Neutrophil (primary cell): ENCODE results near the gene CTSA.
"Not testable (repeated sequence)": the region's sequence is repeated elsewhere in the genome, so short reads cannot be mapped to it uniquely, and the experiment has no call there.

Source experiments
- H3K27ac ChIP-seq: fragments of 200-600 bp; sonication (generic); 2 replicates; pipeline ENCODE4 v1.5.1; 2016; ENCODE audit warnings: mild to moderate bottlenecking, moderate library complexity
- H3K27me3 ChIP-seq: fragments of 200-600 bp; sonication (generic); 2 replicates; pipeline ENCODE4 v1.6.0; 2016; ENCODE audit warnings: mild to moderate bottlenecking
- H3K36me3 ChIP-seq: fragments of 200-600 bp; sonication (generic); 2 replicates; pipeline ENCODE4 v1.5.1; 2017
- H3K4me1 ChIP-seq, 2 experiments: fragments of 200-600 bp in 1 of 2; sonication (generic) in 1 of 2; 1 replicate in 1 of 2; 2 replicates in 1 of 2; pipeline versions ENCODE4 v1.5.1 to v1.6.1; 2013 to 2016; ENCODE audit warnings: low read depth in 1 of 2, low read length in 1 of 2, mild to moderate bottlenecking in 1 of 2, moderate library complexity in 1 of 2; ENCODE audit not compliant: control insufficient read depth in 1 of 2, insufficient read depth in 1 of 2
- H3K4me3 ChIP-seq, 2 experiments: fragments of 200-600 bp in 1 of 2; sonication (generic) in 1 of 2; 1 replicate in 1 of 2; 2 replicates in 1 of 2; pipeline ENCODE4 v1.5.1; 2013 to 2016; ENCODE audit warnings: low read depth in 1 of 2, low read length in 1 of 2, mild to moderate bottlenecking in 1 of 2, moderate library complexity in 1 of 2
- H3K9me3 ChIP-seq: fragments of 200-600 bp; sonication (generic); 2 replicates; pipeline ENCODE4 v1.5.1; 2016
- TF ChIP-seq, protein P1 (sequence below): fragments of 200-600 bp; sonication (generic); IDR thresholded peaks from 2 replicates; pipeline ENCODE4 v1.5.1; 2016; ENCODE audit warnings: antibody characterized with exemption

The CTSA gene

GRCh38 chr20:45899046-45899835, 8.1 kb downstream of the CTSA start:
- Histone ChIP-seq H3K4me1 (peaks cover 4 to 6% of the 10 kb centered on the region in 2 experiments), H3K4me3 (no peak overlapping the region), H3K36me3 (peaks cover 56% of the 10 kb centered on the region), H3K27ac (no peak overlapping the region), H3K9me3 (no peaks in the 10 kb centered on the region), H3K27me3 (no peaks in the 10 kb centered on the region)
- TF ChIP-seq, protein P1, sequence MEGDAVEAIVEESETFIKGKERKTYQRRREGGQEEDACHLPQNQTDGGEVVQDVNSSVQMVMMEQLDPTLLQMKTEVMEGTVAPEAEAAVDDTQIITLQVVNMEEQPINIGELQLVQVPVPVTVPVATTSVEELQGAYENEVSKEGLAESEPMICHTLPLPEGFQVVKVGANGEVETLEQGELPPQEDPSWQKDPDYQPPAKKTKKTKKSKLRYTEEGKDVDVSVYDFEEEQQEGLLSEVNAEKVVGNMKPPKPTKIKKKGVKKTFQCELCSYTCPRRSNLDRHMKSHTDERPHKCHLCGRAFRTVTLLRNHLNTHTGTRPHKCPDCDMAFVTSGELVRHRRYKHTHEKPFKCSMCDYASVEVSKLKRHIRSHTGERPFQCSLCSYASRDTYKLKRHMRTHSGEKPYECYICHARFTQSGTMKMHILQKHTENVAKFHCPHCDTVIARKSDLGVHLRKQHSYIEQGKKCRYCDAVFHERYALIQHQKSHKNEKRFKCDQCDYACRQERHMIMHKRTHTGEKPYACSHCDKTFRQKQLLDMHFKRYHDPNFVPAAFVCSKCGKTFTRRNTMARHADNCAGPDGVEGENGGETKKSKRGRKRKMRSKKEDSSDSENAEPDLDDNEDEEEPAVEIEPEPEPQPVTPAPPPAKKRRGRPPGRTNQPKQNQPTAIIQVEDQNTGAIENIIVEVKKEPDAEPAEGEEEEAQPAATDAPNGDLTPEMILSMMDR = no peak

- H3K27ac ChIP-seq, H3K4me1 ChIP-seq, H3K27me3 ChIP-seq, H3K4me3 ChIP-seq, H3K9me3 ChIP-seq: not testable (repeated sequence)
- peaks cover 38% of the 10 kb centered on the region for H3K36me3 ChIP-seq
Measured at GRCh38 chr20:45901332-45901731, 10.2 kb downstream of the CTSA start.

GRCh38 chr20:45902199-45902701, 11.1 kb downstream of the CTSA start:
- TF ChIP-seq, protein P1 = no peak
- H3K36me3 ChIP-seq = peaks cover 29% of the 10 kb centered on the region
- H3K9me3 ChIP-seq = no peaks in the 10 kb centered on the region
- no peak overlapping the region for H3K27ac ChIP-seq
- H3K27me3 ChIP-seq = no peaks in the 10 kb centered on the region
- peaks cover 0 to 8% of the 10 kb centered on the region in 2 experiments for H3K4me1 ChIP-seq
- H3K4me3 ChIP-seq = no peak overlapping the region

- Histone ChIP-seq H3K9me3 (no peaks in the 10 kb centered on the region), H3K4me3 (no peak overlapping the region), H3K27ac (no peak overlapping the region), H3K4me1 (peaks cover 2 to 11% of the 10 kb centered on the region in 2 experiments), H3K36me3 (peaks cover 3% of the 10 kb centered on the region), H3K27me3 (no peaks in the 10 kb centered on the region)
- TF ChIP-seq, protein P1 = no peak
Measured at GRCh38 chr20:45904583-45905504, 13.7 kb downstream of the CTSA start.

GRCh38 chr20:45905505-45906079, 14.5 kb downstream of the CTSA start:
- H3K4me3 ChIP-seq = no peak overlapping the region
- peaks cover 3% of the 10 kb centered on the region for H3K36me3 ChIP-seq
- no peak overlapping the region for H3K27ac ChIP-seq
- no peaks in the 10 kb centered on the region for H3K9me3 ChIP-seq
- peaks cover 9 to 17% of the 10 kb centered on the region in 2 experiments for H3K4me1 ChIP-seq
- H3K27me3 ChIP-seq = no peaks in the 10 kb centered on the region
- TF ChIP-seq, protein P1 = no peak
